Activated B cell treated with CpG ODN at 0.5 μM for 24 hours (primary cell): ENCODE data around the gene STRN4. TPM values are rescaled to one million over a fixed set of nuclear protein-coding genes. Genes with fewer than 3 reads are reported as not detected.

Experiments
- ATAC-seq: fragments of 200-7000 bp; cut with Tn5 transposase; one replicate; pipeline ENCODE4 v1.10.0; 2021; ENCODE audit warnings: low read depth, mild to moderate bottlenecking, moderate library complexity
- CTCF ChIA-PET: fragments of 350-600 bp; sonication (Branson Sonifier 250); formaldehyde crosslinking; loops from one replicate; lab custom pipeline; 2021; ENCODE audit warnings: antibody characterized with exemption; lab: Charles Lee
- POLR2A ChIA-PET: fragments of 350-600 bp; sonication (Branson Sonifier 250); formaldehyde crosslinking; loops from one replicate; lab custom pipeline; 2021; ENCODE audit warnings: antibody characterized with exemption; lab: Charles Lee
- DNase-seq: peaks from one replicate; pipeline ENCODE4 v3.0.0; 2022
- H3K27ac Mint-ChIP-seq: one replicate; pipeline ENCODE4 v1.8.0; 2020; ENCODE audit warnings: mixed read lengths
- H3K27me3 Mint-ChIP-seq: one replicate; pipeline ENCODE4 v1.8.0; 2021; ENCODE audit warnings: mixed read lengths
- H3K36me3 Mint-ChIP-seq: one replicate; pipeline ENCODE4 v1.8.0; 2021; ENCODE audit warnings: low read depth, mixed read lengths
- H3K4me1 Mint-ChIP-seq: one replicate; pipeline ENCODE4 v1.8.0; 2021; ENCODE audit warnings: mixed read lengths
- H3K4me3 Mint-ChIP-seq: one replicate; pipeline ENCODE4 v1.8.0; 2020; ENCODE audit warnings: mild to moderate bottlenecking, mixed read lengths
- H3K9me3 Mint-ChIP-seq: one replicate; pipeline ENCODE4 v1.8.0; 2020; ENCODE audit warnings: mixed read lengths
- intact Hi-C: fragments of 100-400 bp; cut with micrococcal nuclease; formaldehyde crosslinking; loops from one replicate; pipeline ENCODE4 v1.15.1; 2024
- total RNA-seq: library from RNA; stranded (reverse); gene quantifications from 2 replicates; pipeline ENCODE4 v1.2.3, GENCODE V29; 2022
- TF ChIP-seq, protein P1 (sequence below): fragments of 200-600 bp; IDR thresholded peaks from one replicate; pipeline ENCODE4 v1.8.0; 2022; ENCODE audit warnings: antibody characterized with exemption, mild to moderate bottlenecking

STRN4 gene, protein sequence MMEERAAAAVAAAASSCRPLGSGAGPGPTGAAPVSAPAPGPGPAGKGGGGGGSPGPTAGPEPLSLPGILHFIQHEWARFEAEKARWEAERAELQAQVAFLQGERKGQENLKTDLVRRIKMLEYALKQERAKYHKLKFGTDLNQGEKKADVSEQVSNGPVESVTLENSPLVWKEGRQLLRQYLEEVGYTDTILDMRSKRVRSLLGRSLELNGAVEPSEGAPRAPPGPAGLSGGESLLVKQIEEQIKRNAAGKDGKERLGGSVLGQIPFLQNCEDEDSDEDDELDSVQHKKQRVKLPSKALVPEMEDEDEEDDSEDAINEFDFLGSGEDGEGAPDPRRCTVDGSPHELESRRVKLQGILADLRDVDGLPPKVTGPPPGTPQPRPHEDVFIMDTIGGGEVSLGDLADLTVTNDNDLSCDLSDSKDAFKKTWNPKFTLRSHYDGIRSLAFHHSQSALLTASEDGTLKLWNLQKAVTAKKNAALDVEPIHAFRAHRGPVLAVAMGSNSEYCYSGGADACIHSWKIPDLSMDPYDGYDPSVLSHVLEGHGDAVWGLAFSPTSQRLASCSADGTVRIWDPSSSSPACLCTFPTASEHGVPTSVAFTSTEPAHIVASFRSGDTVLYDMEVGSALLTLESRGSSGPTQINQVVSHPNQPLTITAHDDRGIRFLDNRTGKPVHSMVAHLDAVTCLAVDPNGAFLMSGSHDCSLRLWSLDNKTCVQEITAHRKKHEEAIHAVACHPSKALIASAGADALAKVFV
- total RNA-seq = 83.9 and 90.4 TPM in 2 replicates

DNA sequence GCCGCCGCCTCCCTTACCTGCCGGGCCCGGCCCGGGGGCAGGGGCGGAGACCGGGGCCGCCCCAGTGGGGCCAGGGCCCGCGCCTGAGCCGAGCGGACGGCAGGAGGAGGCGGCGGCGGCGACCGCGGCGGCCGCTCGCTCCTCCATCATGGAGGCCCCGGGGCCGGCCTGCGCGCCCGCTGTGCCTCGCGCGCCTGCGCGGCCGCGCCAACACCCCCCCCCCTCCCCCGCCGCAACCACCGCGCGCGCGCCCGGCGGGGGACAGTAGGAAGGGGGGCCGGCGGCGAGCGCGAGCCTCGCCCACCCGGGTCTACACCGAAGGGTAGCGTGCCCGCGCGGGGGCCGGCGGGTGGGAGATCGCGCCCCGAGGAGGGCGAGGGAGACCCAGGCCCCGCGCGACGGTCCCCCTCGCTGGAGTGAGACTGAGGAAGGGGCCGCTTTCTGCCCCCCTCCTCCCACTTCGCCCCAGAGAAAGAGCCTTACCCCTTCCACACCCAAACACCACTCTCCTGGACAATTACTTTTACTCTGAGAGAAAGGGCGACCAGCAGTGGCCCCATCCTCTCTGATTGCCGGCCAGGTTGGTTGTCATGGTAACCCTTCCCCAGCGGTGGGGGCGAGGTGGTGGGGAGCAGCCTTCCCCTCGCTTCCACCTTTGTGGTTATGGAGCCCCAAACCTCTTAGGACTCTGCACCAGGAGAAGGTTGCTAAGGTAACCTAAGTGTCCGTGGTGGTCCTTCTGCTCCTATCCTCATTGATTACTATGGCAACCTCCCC is at the start of gene STRN4:
TSS of gene STRN4 (minus strand) at position 170 of the 777 bp plus-strand sequence. CDS start at position 150, 20 bp downstream.
- intact Hi-C loops = loop anchor here (2.0 to 5.0 kb wide), 3 partner anchors 28 to 146 kb away; partner anchors contain the start of genes CALM3 and SLC1A5
- H3K36me3 Mint-ChIP-seq = peaks cover 30% of the 10 kb centered on the region
- H3K27me3 Mint-ChIP-seq = no peaks in the 10 kb centered on the region
- CTCF ChIA-PET = no interaction called here
- H3K4me1 Mint-ChIP-seq = peaks cover 64% of the 10 kb centered on the region
- H3K4me3 Mint-ChIP-seq = peak within 1 kb of the TSS; percentile 94
- POLR2A ChIA-PET = interaction anchor here (0.6 to 1.6 kb wide), 2 partner anchors 9 to 28 kb away, joined by 3 to 6 read pairs; no protein-coding TSS in a partner anchor
- H3K27ac Mint-ChIP-seq = peak within 1 kb of the TSS; percentile 83
- ATAC-seq (peak; percentile 66), DNase-seq (peak; percentile 51)
- H3K9me3 Mint-ChIP-seq = no peaks in the 10 kb centered on the region
- TF ChIP-seq, protein P1, sequence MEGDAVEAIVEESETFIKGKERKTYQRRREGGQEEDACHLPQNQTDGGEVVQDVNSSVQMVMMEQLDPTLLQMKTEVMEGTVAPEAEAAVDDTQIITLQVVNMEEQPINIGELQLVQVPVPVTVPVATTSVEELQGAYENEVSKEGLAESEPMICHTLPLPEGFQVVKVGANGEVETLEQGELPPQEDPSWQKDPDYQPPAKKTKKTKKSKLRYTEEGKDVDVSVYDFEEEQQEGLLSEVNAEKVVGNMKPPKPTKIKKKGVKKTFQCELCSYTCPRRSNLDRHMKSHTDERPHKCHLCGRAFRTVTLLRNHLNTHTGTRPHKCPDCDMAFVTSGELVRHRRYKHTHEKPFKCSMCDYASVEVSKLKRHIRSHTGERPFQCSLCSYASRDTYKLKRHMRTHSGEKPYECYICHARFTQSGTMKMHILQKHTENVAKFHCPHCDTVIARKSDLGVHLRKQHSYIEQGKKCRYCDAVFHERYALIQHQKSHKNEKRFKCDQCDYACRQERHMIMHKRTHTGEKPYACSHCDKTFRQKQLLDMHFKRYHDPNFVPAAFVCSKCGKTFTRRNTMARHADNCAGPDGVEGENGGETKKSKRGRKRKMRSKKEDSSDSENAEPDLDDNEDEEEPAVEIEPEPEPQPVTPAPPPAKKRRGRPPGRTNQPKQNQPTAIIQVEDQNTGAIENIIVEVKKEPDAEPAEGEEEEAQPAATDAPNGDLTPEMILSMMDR = no peak

DNA sequence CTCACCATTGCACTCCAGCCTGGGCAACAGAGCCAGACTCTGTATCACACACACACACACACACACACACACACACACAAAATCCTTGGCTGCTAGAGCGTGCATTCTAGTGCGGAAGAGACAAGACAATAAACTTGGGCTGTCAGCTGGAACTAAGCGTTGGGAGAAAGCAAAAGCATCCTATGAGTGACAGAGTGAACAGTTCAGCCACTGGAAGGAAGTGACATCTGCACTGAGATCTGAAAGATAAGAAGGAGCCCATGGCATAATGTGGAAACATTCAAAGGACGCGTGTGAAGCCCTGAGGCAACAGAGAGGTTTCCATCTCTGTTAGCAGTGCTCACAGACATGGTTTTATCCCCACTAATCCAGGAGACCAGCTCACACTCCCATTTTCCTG is 45.7 kb upstream of the STRN4 start:
- intact Hi-C loops = no loop called here
- no peak for ATAC-seq
- Mint-ChIP-seq H3K36me3 (peaks cover 6% of the 10 kb centered on the region), H3K9me3 (no peaks in the 10 kb centered on the region), H3K27me3 (no peaks in the 10 kb centered on the region), H3K4me3 (no peak overlapping the region), H3K27ac (no peak overlapping the region), H3K4me1 (peaks cover 14% of the 10 kb centered on the region)
- DNase-seq = no peak
- POLR2A ChIA-PET = interaction anchor here (0.6 to 0.9 kb wide), 2 partner anchors 29 to 192 kb away, joined by 3 read pairs; no protein-coding TSS in a partner anchor
- TF ChIP-seq, protein P1 = no peak
- CTCF ChIA-PET = interaction anchor here (0.7 kb wide), 1 partner anchor 27 kb away, joined by 3 read pairs; no protein-coding TSS in a partner anchor

DNA sequence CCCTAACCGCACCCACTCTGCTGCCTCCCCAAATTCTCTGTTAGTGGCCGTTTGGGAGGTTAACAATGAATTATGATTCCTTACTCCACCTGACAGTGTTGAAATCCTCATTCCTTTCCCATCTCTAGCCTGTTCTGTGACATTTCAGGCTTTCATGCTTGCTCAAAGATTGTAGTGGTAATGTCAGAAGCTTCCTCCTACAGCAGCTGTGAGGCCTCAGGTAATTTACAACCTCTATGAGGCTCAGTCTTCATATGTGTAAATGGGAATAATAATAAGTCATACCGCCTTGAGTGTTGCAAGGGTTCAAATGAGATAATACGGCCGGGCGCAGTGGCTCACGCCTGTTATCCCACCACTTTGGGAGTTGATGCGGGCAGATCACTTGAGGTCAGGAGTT is 43.1 kb upstream of the STRN4 start:
- H3K9me3 Mint-ChIP-seq = no peaks in the 10 kb centered on the region
- intact Hi-C loops = loop anchor here (5.0 to 10.0 kb wide), 3 partner anchors 42 to 435 kb away; partner anchors contain the start of genes FKRP, STRN4 and ZC3H4

DNA sequence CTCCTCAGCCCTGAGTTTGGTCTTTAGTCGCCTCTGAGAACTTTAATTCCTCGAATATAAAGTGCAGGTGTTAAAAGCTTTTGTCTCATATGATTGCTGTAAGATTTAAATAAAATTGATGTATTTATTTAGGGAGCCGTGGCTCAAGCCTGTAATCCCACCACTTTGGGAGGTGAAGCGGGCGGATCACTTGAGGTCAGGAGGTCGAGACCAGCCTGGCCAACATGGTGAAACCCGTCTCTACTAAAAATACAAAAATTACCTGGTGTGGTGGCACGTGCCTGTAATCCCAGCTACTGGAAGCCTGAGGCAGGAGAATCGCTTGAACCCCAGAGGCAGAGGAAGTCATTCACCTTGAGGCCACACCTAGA is 42.7 kb upstream of the STRN4 start:
- Mint-ChIP-seq H3K36me3 (peaks cover 21% of the 10 kb centered on the region), H3K27me3 (no peaks in the 10 kb centered on the region), H3K27ac (peak overlapping the region; percentile 95), H3K9me3 (no peaks in the 10 kb centered on the region), H3K4me3 (peak overlapping the region; percentile 95), H3K4me1 (peaks cover 42% of the 10 kb centered on the region)
- TF ChIP-seq, protein P1 = no peak
- ATAC-seq (no peak), DNase-seq (no peak)
- intact Hi-C loops = loop anchor here (1.0 to 10.0 kb wide), 5 partner anchors 32 to 436 kb away; partner anchors contain the start of genes AP2S1, FKRP, STRN4 and ZC3H4
- ChIA-PET CTCF (interaction anchor here (0.8 kb wide), 1 partner anchor 84 kb away, joined by 3 read pairs; no protein-coding TSS in a partner anchor), POLR2A (interaction anchor here (0.5 to 5.8 kb wide), 29 partner anchors 9 to 468 kb away, joined by 3 to 242 read pairs (median 5); partner anchors contain the start of genes AP2S1, ARHGAP35, CALM3 and DACT3)

More for the DNA sequence above, 43.1 kb upstream of the STRN4 start:
- ChIA-PET POLR2A (interaction anchor here (0.7 to 5.8 kb wide), 11 partner anchors 8 to 307 kb away, joined by 3 to 242 read pairs (median 6); partner anchors contain the start of genes AP2S1, CALM3 and DACT3), CTCF (interaction anchor here (0.8 kb wide), 1 partner anchor 84 kb away, joined by 3 read pairs; no protein-coding TSS in a partner anchor)
- Mint-ChIP-seq H3K27me3 (no peaks in the 10 kb centered on the region), H3K4me3 (no peak overlapping the region), H3K27ac (no peak overlapping the region), H3K4me1 (peaks cover 38% of the 10 kb centered on the region), H3K36me3 (peaks cover 18% of the 10 kb centered on the region)
- DNase-seq (no peak), ATAC-seq (no peak)
- TF ChIP-seq, protein P1 = no peak
